Skin epidermis (tissue), 12 donors: ENCODE measurements around the gene LIX1L.

Experiments used
- H3K27ac ChIP-seq, 21 experiments: fragments of 200-600 bp; sonication (generic) in 11 of 21; one replicate each; pipeline ENCODE4 v1.5.0; 2020; ENCODE audit warnings: mild to moderate bottlenecking in 3 of 21, inconsistent platforms in 2 of 21, moderate library complexity in 2 of 21
- H3K4me3 ChIP-seq, 7 experiments: fragments of 200-600 bp; sonication (generic) in 2 of 7; one replicate each; pipeline ENCODE4 v1.5.0; 2020; ENCODE audit warnings: inconsistent platforms in 2 of 7, mild to moderate bottlenecking in 2 of 7, moderate library complexity in 1 of 7

The LIX1L gene

DNA sequence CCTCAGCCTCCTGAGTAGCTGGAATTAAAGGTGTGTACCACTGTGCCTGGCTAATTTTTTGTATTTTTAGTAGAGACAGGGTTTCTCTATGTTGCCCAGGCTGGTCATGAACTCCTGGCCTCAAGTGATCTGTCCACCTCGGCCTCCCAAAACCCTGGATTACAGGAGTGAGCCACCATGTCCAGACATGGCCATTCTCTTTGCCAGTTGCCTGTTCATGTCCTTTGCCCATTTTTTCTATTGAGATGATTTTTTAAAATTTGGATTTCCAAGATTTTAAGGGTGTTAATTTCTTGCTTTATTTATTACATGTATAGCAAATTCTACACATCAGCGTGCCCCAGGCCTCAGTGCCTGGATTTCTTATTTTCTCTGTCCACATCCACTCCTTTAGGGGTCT lies 9.5 kb upstream of the LIX1L start:
- Histone ChIP-seq H3K27ac (no peak overlapping the region), H3K4me3 (no peak overlapping the region)

DNA sequence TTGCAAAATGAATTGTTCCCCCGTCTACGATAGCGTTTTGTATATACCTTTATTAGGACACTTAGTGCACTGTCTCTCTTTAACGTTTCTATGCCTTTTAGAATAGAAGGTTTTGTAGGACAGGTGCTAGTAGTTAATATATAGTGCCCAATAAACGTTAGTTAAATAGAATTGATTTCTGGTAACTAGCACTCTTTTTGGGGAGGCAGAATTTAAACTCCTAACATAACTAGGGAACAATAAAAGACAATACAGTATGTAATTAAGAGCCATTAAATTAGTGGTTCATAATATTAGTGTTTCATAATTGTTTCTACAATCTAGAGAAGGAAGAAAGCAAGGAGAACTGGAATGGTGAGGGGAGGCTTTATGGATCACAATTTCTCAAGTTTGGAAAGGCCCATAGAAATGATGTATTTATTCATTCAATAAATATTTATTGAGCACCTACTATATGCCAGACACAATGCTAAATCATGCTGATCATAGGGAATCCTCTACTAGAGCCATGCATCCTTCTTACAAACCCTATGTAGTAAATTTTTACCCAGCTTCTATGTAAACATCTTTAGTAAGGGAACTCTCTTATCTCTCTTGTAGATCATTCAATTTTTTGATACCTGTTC lies 7.4 kb upstream of the LIX1L start:
- H3K27ac ChIP-seq, result peak overlapping the region in 20 of 21 experiments; percentile 56 to 92 (median 85)

DNA sequence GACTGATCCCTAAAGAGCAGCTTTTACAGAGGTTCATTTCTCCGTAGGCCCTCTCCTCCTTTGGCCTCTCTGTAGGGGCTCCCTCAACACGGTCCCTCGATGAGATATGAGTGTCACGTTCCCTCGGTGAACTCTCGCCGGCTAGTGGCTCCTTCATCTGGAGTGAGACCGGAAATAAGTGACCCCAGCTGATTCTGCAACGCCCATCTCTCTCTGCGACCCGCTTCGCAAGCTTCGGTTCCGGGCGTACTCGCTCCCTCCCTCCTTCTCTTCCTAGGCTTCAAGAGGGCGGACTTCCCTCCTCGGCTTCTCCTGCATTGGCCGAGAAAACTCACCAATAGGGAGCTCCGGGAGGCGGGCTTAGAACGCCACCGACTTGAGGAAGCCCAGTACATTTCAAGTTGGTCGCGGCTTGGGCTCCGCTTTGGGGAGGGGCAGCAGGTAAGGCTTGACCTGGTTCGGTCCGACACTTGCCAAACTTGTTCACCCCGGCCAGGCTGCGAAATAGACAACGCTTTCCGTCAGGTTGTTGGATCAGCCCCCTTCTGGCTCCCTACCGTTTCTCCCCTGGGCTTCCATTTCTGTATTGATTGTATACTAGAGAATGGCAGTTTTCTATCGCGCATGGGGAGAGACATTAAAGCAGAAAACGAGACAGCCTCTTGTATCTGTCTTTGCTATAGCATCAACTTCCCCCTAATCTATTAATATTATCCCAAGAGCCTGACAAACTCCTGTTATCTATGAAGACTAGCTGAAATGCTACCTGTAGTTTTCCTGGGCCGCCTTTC lies 6.7 kb upstream of the LIX1L start, which contains the start of the genes ANKRD34A and POLR3GL:
Gene ANKRD34A (minus strand): TSS at position 248 of the 791 bp plus-strand sequence. CDS start 2,816 bp downstream, outside the sequence.
Gene POLR3GL (plus strand): TSS at position 363 of the 791 bp plus-strand sequence. CDS start 10,176 bp downstream, outside the sequence.
- Histone ChIP-seq H3K4me3 (peak within 1 kb of the TSS; percentile 36 to 60 (median 51)), H3K27ac (peak within 1 kb of the TSS in 20 of 21 experiments; percentile 56 to 92 (median 85))

More for the DNA sequence above, 7.4 kb upstream of the LIX1L start:
- peak overlapping the region; percentile 36 to 60 (median 51) for H3K4me3 ChIP-seq

DNA sequence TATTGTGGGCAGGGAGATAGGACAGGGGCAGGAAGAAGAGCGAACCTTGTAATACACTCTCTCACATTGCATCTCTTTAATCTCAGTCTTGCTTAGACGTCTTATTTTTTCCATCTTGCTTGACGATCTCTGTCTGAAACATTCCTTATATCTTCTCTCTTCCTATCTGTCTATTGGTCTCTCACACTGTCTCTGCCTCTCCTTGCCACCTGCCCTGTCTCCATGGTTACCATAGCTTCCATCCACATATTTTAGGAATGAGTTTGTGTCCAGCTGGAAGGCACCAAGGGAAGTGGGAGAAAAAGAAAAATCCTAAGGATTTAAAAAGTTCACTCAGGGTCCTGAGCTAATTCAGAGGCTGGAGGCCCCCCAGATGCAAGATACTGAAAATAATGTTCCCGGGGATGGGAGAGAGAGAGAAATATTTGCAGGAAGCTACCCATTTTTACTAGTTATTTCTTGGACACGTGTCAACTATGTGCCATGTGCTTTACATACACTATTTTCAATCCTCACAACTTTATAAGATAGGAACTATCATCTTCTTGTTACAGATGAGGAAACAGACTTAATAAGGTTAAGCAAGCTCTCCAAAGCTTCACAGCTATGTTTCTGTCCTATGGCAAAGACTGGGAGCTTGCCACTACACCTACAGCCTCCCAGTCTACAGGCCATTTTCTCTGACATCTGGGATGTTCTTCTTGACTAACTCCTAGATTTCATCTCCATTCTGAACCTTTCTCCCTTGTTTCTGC lies 5.6 kb upstream of the LIX1L start:
- peak overlapping the region in 20 of 21 experiments; percentile 56 to 92 (median 85) for H3K27ac ChIP-seq
- peak overlapping the region in 5 of 7 experiments; percentile 51 to 60 (median 56) for H3K4me3 ChIP-seq

DNA sequence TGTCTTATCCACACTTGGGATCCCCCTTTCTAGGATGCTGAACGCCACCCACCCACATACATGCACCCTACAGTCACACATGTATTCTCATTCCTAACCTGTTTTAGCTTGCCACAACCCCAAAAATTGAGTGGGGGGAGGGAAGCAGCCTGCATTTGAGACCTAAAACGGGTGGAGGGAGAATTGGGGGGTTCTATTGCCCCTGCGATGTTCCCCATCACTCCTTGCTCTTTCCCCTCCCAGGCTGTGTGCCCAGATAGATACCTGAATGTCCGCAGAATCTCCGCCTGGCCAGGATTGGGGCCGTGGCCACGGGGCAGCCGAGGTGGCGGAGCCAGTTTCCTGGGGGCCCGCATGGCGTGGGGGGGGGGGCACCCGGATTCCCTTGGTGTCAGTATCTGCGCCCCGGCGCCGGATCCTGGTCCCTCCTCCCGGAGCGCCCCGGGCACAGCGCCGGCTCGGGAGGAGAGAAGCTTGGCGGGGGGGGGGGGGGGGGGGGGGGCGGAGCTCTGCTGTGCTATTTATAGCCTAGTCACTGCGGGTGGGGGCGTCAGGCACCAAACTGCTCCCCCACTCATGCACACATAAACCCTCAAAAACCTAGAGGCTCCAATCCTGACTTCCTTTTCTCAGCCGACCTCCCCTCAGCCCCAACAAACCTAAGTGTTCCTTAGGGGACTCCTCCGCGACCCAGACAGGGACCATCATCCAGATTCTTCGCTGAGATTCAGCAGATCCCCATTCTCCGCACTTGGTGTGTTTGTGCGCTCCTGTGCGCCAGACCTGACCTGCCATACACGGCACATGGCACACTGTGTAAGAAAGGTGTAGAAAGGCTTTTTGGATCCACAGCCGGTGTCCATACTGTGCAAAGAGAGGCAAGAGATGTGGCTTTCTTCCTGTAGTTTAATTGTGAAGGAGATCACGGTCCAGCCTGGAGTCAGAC lies 4.6 kb upstream of the LIX1L start:
- Histone ChIP-seq H3K4me3 (peak overlapping the region; percentile 44 to 56 (median 51)), H3K27ac (peak overlapping the region in 13 of 21 experiments; percentile 9 to 92 (median 53))

DNA sequence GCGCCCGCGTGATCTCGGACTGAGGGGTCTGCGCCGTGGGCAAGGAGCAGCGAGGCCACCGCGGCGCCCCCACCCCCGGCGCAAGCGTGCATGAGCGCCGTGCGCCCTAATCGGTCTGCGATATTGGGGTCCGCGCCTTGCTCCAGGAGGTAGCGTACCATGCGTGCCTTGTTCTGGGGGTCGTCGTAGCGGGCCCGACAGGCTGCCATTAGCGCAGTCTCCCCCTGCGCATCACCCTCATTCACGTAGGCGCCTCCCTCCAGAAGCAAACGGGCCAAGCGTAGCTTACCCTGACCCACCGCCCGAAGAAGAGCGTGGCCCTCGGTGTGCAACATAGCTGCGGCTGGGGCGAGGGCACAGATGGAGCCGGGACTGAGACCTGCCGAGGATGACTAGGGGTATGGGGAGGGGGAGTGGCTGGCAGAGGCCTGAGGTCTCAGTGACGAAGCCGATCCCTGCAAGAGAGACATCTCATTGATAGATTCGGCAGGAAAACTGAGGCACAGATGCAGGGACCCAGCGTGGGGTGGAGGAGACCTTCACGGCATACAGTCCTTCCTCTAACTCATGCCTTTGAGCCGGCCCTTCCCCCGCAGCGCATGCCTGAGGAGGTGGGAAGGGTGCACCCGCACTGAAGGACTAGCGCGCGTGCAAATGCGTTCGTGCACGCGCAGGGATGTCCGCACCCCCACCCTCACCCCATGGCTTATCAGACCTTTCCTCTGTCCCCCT lies 3.8 kb upstream of the LIX1L start:
- H3K27ac ChIP-seq, result peak overlapping the region in 15 of 21 experiments; percentile 40 to 92 (median 69)
- H3K4me3 ChIP-seq, result peak overlapping the region; percentile 44 to 56 (median 51)

DNA sequence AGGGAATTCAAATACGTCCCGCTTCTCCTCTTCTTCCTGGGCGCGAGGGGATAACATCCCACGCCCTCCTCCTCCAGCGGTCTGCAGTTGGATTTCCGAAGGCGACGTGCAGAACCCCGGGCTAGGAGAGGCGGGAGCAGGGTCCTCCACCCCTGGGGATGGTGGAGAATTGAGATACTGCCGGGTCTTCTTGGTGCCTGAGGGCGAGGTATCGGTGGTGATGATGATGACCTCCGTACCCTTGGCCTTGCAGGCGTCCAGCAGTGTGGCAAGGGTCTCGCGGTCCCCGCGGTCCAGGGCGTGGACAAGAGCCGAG lies 3.2 kb upstream of the LIX1L start:
- Histone ChIP-seq H3K27ac (peak overlapping the region in 19 of 21 experiments; percentile 30 to 92 (median 66)), H3K4me3 (peak overlapping the region; percentile 44 to 56 (median 51))

DNA sequence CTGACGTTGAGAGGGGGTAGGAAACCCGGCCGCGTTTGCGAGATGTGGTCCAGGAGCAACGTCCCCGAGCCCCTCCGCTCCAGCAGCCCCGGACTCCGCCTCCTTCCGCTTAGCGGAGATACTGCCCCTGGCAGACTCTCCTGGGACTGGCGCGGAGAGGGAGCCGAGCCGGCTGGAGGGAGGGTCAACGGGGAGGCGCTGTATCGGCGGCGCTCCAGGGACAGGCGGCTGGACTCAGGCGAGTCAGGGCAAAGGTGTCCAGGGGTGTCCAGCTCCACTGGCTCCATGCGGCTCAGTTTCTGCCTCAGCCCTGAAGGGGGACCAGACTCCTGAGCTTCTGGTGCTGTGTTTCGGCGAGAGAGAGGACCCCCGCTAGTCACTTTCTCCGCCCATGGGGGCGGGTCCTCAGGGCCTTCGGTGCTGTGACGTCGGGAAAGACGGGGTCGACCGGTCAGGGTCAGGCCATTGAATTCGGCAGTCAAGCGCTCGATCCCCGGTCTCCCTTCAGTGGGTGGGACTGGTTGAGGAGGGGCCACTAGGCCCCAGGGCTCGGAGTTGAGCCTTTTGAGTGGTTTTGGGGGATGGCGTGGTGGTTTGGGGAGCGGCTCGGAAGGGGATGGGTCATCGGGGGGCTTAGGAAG lies 2.8 kb upstream of the LIX1L start:
- H3K4me3 ChIP-seq, result peak overlapping the region; percentile 44 to 56 (median 51)
- H3K27ac ChIP-seq, result peak overlapping the region in 20 of 21 experiments; percentile 30 to 92 (median 64)

DNA sequence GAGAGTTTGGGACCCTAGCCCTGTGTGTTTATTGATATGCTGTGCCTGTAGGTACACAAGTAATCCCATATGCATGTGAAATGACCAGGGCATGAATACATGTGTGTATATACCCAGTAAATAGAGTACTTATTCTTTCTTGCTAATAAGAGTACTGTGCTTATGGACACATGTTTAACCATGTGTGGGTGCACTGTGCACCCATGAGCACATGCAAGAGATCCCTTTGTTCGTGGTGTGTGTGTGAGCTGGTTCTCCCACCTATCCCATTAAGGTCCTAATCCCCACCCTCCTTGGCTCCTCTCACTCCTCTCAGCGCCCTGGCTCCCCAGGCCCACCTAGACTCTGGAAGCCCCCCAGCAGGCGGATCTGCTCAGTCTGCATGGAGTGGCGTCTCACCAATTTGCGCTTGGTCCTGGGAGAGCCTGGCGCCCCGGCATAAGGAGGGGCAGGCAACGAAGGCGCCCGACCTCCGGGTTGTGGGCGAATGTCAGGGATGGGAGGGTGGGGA lies 2.2 kb upstream of the LIX1L start:
- peak overlapping the region in 20 of 21 experiments; percentile 30 to 92 (median 64) for H3K27ac ChIP-seq
- H3K4me3 ChIP-seq, result peak overlapping the region; percentile 44 to 56 (median 51)

DNA sequence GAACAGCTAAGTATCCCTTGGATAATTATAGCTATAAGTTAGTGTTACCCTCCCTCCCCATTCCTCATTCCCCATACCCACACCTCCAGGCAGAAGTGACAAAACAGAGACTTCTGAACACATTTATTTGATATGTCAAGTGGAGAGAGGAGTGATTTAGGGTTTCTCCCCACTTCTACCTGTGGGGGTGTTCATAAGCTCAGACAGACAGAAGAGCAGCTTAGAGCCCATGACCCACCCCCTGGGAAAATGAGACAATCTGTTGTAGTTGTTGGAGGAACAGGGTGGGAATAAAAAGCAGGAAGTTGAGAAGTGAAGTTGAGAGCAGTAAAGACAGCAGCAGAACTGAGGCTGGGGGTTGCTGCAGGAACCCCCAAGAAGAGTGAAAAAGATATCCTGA lies 1.5 kb upstream of the LIX1L start:
- Histone ChIP-seq H3K4me3 (no peak overlapping the region), H3K27ac (peak overlapping the region in 2 of 21 experiments; percentile 9 to 18)

DNA sequence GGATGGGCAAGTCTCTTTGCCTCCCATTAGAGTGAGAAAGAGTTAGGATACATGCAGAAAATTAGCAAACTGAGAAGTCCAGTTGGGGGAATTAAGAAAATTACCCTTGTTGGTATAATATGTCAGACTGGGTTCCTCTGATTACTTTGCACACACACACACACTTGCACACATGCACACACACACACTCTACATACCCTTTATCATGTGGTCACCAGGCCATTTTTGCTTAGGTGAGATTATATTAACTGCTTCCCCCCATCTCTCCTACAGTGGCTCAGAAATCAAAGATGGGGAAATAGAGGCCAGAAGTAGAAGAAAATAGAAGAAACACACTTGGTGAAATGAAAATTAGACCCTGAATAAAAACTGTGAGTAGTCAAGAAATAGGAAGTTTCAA lies 917 bp upstream of the LIX1L start:
- Histone ChIP-seq H3K27ac (peak overlapping the region in 4 of 21 experiments; percentile 85 to 96 (median 92)), H3K4me3 (no peak overlapping the region)

DNA sequence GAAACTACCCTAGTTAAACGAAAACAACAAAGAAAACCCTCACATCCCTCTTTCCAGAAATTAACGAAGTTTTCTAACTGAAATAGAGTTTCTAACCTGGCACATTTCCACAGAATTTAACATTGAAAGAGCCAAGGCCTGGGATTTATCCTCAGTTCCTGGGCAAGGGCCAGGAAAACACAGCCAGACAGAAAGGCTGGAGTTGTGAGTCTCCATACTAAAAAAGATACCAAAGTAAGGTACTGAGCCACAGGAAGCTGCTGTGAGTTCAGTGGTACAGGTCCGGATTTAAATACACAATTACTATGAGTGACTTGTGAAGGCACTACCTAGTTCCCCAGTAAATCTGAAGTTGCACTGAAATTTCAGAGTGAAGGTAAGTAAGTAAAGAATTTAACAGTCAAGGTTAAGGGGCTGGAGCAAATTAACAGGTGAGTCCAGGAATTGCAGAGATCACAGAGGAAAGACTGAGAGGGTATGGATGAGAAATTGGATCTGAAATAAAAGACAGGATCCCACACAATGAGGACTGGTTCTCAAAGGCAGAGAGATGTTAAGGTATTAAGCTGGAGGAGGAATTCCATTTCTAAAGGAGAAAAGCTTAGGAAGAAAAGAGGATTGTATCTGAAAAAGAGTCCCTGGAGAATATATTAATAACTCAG lies 905 bp downstream of the LIX1L start:
- Histone ChIP-seq H3K4me3 (peak overlapping the region; percentile 59 to 83 (median 74)), H3K27ac (peak overlapping the region in 20 of 21 experiments; percentile 75 to 97 (median 89))

DNA sequence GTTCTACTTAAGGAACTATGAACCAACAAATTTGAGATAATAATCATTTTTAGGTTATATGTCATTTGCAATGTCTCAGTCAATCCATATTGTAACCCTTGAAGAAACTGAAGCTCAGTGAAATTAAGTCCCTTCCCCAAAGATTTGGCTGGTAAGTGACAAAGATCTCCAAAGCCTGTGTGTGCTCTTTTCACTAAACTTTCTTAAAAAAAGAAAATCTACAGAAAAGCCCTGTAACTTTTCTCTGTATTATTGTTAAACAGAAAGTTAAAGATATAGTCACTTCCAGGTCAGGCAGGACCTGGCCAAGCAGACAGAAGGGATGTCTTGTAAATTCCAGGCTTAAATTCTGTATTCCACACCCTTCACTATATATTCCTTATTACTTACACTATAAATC lies 1.5 kb downstream of the LIX1L start:
- Histone ChIP-seq H3K4me3 (peak overlapping the region in 5 of 7 experiments; percentile 66 to 83 (median 81)), H3K27ac (peak overlapping the region in 16 of 21 experiments; percentile 4 to 97 (median 90))

DNA sequence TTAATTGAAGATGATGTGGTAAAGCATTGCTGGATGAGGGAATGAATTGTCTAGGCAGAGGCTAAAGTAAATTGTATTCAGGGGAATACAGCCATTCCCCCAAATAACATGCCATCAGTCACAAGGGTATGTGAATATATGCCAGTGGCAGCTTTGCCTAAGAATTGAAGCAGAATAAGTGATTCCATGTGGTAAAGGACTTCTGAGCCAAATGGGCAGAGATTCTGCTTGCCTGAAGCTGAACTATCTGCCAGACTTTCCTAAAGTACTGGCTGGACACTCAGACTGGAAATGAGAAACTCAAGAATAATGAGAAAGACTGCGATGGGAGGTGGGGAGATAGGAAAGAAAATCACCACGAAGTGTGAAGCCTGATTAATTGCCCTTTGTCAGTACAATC lies 2.4 kb downstream of the LIX1L start:
- no peak overlapping the region for H3K4me3 ChIP-seq
- H3K27ac ChIP-seq, result peak overlapping the region in 10 of 21 experiments; percentile 3 to 97 (median 54)

DNA sequence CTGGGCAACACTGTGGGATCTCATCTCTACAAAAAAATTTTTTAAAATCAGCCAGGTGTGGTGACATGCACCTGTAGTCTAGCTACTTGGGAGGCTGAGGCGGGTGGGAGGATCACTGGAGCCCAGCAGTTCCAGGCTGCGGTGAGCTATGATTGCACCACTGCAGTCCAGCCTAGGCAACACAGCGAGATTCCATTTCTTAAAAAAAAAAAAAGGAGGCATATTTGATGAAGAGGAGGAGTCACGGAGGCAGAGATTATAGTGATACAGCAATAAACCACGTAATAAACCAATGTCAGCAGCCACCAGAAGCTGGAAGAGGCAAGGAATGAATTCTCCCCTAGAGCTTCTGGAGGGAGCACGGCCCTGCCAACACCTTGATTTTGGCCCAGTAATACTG lies 4.0 kb downstream of the LIX1L start:
- H3K4me3 ChIP-seq, result no peak overlapping the region
- H3K27ac ChIP-seq, result no peak overlapping the region

DNA sequence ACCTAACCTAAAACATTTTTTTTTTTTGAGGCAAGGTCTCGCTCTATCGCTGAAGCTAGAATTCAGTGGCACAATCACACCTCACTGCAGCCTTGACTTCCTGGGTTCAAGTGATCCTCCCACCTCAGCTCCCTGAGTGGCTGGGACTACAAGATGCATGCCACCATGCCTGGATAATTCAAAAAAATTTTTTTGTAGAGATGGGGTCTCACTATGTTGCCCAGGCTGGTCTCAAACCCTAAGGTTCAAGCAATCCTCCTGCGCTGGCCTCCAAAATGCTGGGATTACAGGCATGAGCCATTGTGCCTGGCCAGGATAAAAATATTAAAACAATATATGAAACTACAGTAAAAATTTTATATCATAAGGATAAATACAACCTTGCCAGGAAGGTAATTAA lies 4.9 kb downstream of the LIX1L start:
- no peak overlapping the region for H3K27ac ChIP-seq

DNA sequence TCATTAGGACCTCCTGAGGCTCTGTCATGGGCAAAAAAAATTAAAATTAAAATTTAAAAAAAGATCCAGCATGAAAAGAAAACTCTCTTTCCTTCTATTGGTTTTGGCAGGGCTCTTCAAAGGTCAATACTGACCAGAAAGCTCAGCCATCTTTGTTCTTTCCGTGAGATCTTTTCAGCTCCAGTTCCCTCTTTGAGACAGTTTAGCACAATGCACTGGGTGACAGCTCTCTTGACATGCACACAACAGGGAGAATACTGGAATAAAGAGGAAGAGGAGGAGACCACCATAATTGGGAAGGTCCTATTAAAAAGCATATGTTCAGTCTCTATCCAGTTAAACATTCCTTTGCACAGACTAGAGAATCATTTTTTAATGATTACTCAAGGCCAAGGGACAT lies 6.3 kb downstream of the LIX1L start:
- H3K27ac ChIP-seq, result no peak overlapping the region
- no peak overlapping the region for H3K4me3 ChIP-seq

More for the DNA sequence above, 4.9 kb downstream of the LIX1L start:
- H3K4me3 ChIP-seq, result no peak overlapping the region
